Transverse colon (tissue), 4 donors: Measurements from ENCODE around the gene DIO3.

Experiments
- CTCF ChIP-seq, 5 experiments: fragments of 200-600 bp in 3 of 5; fragments of 450-650 bp in 2 of 5; sonication (generic) in 3 of 5; IDR thresholded peaks; 1 replicate in 2 of 5; 2 replicates in 3 of 5; pipeline ENCODE4 v1.5.1; 2016 to 2017; ENCODE audit warnings: antibody characterized with exemption in 5 of 5, inconsistent platforms in 3 of 5, mild to moderate bottlenecking in 2 of 5, moderate library complexity in 1 of 5
- POLR2AphosphoS5 ChIP-seq, 3 donors: sonication (generic); formaldehyde crosslinking; IDR thresholded peaks; one replicate each; pipeline ENCODE4 v1.6.1; 2016; ENCODE audit warnings: antibody characterized with exemption in 3 of 3

- TF ChIP-seq CTCF (IDR thresholded peaks at IDR 0.05) (no peak), POLR2AphosphoS5 (IDR thresholded peaks at IDR 0.05) (no peak)
These were observed 27.1 kb upstream of the DIO3 start for GRCh38 chr14:101534198-101534597.
